Fibroblast of villous mesenchyme (primary cell): Measurements from ENCODE around the gene RYK. TPM values are rescaled to one million over a fixed set of nuclear protein-coding genes. Genes with fewer than 3 reads are reported as not detected.

Experiments used
- DNase-seq: peaks from one replicate; pipeline ENCODE4 v3.0.0-alpha.2; 2010; ENCODE audit warnings: low read depth
- H3K4me3 ChIP-seq: 2 replicates; pipeline ENCODE4 v1.5.1; 2011; ENCODE audit warnings: low read depth, mild to moderate bottlenecking, low read length
- total RNA-seq: library from RNA; depleted of rRNA; stranded (reverse); fragments of >200 nt; gene quantifications from 2 replicates; pipeline ENCODE4 v1.2.3, GENCODE V29; 2012
- TF ChIP-seq, protein P1 (sequence below): IDR thresholded peaks from 2 replicates; pipeline ENCODE4 v1.5.1; 2012; ENCODE audit warnings: low read depth, mild to moderate bottlenecking, low read length; ENCODE audit not compliant: insufficient read depth

Gene RYK
- total RNA-seq, 1 donor: 161 TPM

DNA sequence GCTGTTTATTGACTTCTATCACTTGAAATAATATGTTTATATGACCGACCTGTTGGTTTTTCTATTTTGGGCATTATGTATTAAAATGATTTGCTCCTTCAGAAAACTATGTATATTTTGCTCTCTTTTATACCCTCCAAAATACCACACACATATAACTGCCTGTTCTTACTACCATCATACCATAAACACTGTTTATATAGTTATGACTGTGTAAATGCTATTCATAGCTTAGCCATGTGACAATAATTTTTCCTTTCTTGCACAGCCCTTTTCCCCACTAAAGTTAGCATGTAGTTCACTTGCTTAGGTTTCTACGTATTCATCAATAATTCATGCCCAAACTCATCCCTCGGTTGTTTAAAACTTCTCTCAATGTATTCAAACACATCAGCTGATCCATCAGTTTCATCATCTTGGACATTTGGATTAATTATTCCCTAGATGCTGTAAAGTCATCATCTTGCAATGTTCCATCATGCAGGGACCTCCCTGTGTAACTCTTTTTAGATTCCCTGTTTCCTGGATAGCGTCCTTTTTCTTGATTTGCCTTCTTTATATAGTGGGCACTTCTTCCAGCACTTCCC lies 8.2 kb upstream of the RYK start:
- no peak for DNase-seq
- TF ChIP-seq, protein P1, sequence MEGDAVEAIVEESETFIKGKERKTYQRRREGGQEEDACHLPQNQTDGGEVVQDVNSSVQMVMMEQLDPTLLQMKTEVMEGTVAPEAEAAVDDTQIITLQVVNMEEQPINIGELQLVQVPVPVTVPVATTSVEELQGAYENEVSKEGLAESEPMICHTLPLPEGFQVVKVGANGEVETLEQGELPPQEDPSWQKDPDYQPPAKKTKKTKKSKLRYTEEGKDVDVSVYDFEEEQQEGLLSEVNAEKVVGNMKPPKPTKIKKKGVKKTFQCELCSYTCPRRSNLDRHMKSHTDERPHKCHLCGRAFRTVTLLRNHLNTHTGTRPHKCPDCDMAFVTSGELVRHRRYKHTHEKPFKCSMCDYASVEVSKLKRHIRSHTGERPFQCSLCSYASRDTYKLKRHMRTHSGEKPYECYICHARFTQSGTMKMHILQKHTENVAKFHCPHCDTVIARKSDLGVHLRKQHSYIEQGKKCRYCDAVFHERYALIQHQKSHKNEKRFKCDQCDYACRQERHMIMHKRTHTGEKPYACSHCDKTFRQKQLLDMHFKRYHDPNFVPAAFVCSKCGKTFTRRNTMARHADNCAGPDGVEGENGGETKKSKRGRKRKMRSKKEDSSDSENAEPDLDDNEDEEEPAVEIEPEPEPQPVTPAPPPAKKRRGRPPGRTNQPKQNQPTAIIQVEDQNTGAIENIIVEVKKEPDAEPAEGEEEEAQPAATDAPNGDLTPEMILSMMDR: no peak

DNA sequence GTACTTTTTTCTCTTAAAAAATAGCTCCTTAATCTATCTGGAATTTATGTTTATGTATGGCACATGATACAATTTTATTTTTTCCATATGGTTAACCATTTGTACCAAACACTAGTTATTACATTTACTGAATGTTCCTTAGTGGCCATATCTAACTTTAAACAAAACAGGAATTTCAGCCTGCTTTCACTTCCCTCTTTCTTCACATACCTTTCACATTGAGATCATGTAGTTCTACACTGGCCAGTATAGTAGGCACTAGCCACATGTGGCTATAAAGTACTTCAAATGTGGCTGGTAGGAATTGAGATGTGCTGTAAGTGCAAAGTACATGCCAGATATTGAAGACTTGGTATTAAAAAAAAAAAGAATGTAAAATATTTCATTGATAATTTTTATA lies 4.7 kb upstream of the RYK start:
- no peak for DNase-seq
- H3K4me3 ChIP-seq: no peak overlapping the region
- TF ChIP-seq, protein P1: no peak

More for the DNA sequence above, 8.2 kb upstream of the RYK start:
- H3K4me3 ChIP-seq: no peak overlapping the region

DNA sequence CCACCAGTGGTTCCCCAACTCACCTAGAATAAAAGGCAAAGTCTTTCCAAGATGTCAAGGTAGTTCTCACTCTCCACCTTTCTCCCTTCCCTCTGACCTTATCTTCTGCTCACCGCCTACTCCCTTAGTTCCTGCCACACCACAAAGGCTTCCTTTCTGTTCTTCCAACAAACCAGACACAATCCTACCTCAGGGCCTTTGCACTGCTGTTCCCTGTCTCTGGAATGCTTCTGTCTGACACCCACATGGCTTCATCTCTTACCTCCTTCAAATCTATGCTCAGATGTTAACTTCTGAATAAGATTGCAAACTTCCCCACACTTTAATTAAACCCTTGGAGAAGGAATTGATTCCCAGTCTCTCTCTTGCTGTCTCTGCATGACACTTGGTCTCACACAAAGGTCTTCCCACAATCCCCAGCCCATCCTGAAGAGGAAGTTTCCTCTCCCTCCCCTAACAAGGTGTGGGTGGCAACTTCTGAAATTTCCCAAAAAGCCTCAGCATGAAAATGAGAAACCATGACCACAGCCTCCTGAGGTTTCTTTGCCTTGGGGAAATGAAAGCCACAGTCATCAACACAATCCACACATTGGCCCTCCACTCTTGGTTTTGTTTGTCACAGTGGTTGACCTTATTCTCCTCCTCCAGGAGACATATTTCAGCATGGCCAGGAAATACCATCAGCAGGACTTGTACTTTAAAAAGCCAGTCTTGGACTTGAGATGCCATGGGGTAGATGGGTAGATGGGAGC lies 3.0 kb upstream of the RYK start:
- H3K4me3 ChIP-seq: no peak overlapping the region
- TF ChIP-seq, protein P1: no peak
- no peak for DNase-seq

DNA sequence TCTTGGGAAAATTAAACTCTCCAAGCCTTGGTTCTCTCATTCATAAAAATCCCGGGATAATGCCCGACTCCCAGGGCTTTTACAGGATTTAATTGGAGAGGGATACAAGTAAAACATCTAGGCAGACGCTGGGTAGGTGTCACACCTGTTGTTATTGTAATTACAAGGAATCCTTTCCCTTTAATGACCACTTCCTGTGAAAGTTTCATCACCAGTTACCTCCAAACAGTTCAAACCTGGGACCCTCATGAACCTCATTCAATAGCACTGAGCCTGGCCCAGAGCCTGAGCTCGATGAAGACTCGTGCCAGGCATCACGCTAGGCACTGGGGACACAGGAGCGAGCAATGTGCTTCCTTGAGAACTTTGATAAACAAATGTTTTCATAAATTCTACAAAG lies 2.1 kb upstream of the RYK start:
- DNase-seq: no peak
- TF ChIP-seq, protein P1: no peak
- no peak overlapping the region for H3K4me3 ChIP-seq

DNA sequence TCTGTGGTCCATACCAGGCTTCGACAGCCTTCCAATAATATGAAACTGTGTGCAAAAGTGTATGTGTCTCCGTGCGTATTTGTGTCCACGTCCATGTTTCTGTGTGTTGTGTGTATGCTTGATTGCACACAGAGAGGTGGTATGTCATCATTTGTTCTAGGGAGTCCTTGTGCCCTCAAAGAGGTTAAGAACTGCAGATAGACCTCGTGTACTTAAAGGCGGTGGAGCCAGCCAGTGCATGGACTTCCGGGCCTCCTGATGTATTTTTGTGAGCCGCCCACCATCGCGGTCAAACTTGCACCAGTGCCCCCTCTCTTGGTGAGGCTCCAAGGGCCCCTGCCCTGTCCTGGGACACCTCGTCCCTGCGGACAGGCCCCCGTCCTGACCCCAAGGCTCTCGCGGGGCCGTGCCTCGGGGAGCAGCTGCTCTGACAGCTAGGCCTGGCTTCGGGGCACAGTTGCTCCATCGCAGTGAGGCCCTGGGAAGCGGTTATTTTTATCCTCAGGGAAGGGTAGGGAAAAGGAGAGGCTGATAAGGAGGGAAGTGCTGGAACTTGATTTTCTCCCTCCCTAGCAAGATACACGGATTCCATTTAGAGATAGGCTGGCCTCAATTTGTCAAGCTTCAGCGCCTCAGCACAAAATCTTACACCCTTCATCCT lies 1.2 kb upstream of the RYK start:
- TF ChIP-seq, protein P1: no peak
- no peak overlapping the region for H3K4me3 ChIP-seq
- DNase-seq: peak; percentile 44

DNA sequence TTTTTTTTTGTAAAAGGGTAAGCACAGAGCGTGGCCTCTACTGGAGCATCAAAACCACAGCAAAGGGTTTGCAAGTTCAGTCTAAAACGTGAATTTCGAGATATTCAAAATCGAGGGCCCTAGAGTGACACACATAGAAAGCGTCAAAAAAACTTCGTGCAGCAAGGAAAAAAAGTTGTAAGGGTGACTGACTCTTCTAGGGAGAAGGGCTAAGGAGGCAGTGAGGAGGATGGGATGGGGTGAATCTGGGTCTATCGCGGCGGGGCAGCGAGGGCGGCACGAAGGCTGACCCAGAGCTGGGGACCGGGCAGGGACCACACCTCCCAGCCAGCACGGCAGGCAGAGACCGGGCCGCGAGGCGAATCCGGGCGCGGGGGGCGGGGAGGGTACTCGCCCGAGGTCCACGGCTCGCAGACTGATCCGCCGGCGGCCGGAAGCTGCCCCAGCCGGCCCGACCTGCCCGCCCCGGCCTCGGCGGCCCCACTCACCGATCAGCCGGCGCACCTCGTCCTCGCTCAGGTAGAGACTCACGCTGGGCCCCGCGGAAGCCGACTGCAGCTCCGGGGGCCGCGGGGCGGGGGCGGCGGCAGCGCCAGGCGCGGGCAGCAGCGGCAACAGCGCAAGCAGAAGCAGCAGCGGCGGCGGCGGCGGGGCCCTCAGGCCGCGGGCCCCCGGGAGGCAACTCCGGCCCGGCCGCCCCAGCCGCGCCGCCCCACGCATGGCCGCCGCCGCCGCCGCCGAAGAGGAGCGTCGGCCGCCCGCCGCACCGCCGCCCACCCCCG lies 533 bp downstream of the RYK start:
- TF ChIP-seq, protein P1: no peak
- DNase-seq: peak; percentile 50
- peak overlapping the region; percentile 77 for H3K4me3 ChIP-seq
